ENCODE results near the gene RAB27B.

Gene RAB27B

GRCh38 chr18:54926593-54927325, 98.5 kb downstream of the RAB27B start:
- Mint-ChIP-seq H3K4me3 (no peak overlapping the region), H3K4me1 (peaks cover 7% of the 10 kb centered on the region), H3K27me3 (no peaks in the 10 kb centered on the region)

GRCh38 chr18:54928236-54928635, 100.0 kb downstream of the RAB27B start:
- H3K9me3 Mint-ChIP-seq: no peaks in the 10 kb centered on the region
- H3K36me3 Mint-ChIP-seq (ENCODE audit: low read depth): no peaks in the 10 kb centered on the region
- H3K4me1 Mint-ChIP-seq: peaks cover 7% of the 10 kb centered on the region
- no peak for DNase-seq
- H3K27me3 Mint-ChIP-seq: no peaks in the 10 kb centered on the region
- H3K27ac Mint-ChIP-seq: no peak overlapping the region
- H3K4me3 Mint-ChIP-seq: no peak overlapping the region
- no peak for ATAC-seq

More at GRCh38 chr18:54926593-54927325, 98.5 kb downstream of the RAB27B start:
- Mint-ChIP-seq H3K27ac (no peak overlapping the region), H3K36me3 (ENCODE audit: low read depth) (no peaks in the 10 kb centered on the region), H3K9me3 (no peaks in the 10 kb centered on the region)
- ATAC-seq (no peak), DNase-seq (no peak)

GRCh38 chr18:54931152-54931551, 102.9 kb downstream of the RAB27B start:
- ATAC-seq: no peak
- no peaks in the 10 kb centered on the region for H3K36me3 Mint-ChIP-seq (ENCODE audit: low read depth)

GRCh38 chr18:54932472-54932871, 104.2 kb downstream of the RAB27B start:
- no peaks in the 10 kb centered on the region for H3K4me1 Mint-ChIP-seq

More at GRCh38 chr18:54931152-54931551, 102.9 kb downstream of the RAB27B start:
- DNase-seq: no peak
- H3K4me1 Mint-ChIP-seq: no peaks in the 10 kb centered on the region
- H3K4me3 Mint-ChIP-seq: no peak overlapping the region
- H3K9me3 Mint-ChIP-seq: no peaks in the 10 kb centered on the region
- no peak overlapping the region for H3K27ac Mint-ChIP-seq
- no peaks in the 10 kb centered on the region for H3K27me3 Mint-ChIP-seq

DNA sequence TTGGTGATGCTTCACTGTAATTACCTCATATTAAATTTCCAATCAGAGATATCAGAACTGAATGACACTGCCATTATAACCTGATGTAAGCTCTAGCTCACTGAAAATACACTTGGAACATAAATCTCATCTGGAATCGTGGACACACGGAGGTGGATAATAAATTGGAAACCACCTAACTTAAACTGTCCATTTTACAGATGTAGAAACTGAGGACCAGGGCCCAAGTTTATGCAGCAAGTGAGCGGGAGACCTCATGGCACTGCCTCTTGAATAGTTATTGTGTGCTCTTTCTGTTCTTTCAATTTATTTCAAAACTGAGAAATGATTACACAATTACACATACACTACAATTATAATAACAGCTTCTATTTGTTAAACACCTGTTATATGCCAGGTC, 110.2 kb downstream of the RAB27B start:
- DNase-seq (no peak), ATAC-seq (no peak)
- no peaks in the 10 kb centered on the region for H3K27me3 Mint-ChIP-seq
- no peaks in the 10 kb centered on the region for H3K9me3 Mint-ChIP-seq
- H3K36me3 Mint-ChIP-seq (ENCODE audit: low read depth): no peaks in the 10 kb centered on the region
- no peaks in the 10 kb centered on the region for H3K4me1 Mint-ChIP-seq
- H3K27ac Mint-ChIP-seq: no peak overlapping the region
- H3K4me3 Mint-ChIP-seq: no peak overlapping the region

More at GRCh38 chr18:54932472-54932871, 104.2 kb downstream of the RAB27B start:
- Mint-ChIP-seq H3K27me3 (no peaks in the 10 kb centered on the region), H3K36me3 (ENCODE audit: low read depth) (no peaks in the 10 kb centered on the region), H3K9me3 (no peaks in the 10 kb centered on the region), H3K27ac (no peak overlapping the region), H3K4me3 (no peak overlapping the region)
- no peak for ATAC-seq
- no peak for DNase-seq

GRCh38 chr18:54939361-54939917, 111.2 kb downstream of the RAB27B start:
- ATAC-seq (no peak), DNase-seq (no peak)
- H3K4me1 Mint-ChIP-seq: no peaks in the 10 kb centered on the region
- H3K27me3 Mint-ChIP-seq: no peaks in the 10 kb centered on the region
- H3K36me3 Mint-ChIP-seq (ENCODE audit: low read depth): no peaks in the 10 kb centered on the region
- H3K9me3 Mint-ChIP-seq: no peaks in the 10 kb centered on the region
- H3K4me3 Mint-ChIP-seq: no peak overlapping the region
- no peak overlapping the region for H3K27ac Mint-ChIP-seq

GRCh38 chr18:54942144-54942543, 113.9 kb downstream of the RAB27B start:
- Mint-ChIP-seq H3K9me3 (no peaks in the 10 kb centered on the region), H3K4me1 (peaks cover 18% of the 10 kb centered on the region), H3K4me3 (no peak overlapping the region), H3K27ac (no peak overlapping the region), H3K27me3 (no peaks in the 10 kb centered on the region), H3K36me3 (ENCODE audit: low read depth) (no peaks in the 10 kb centered on the region)
- ATAC-seq: no peak
- no peak for DNase-seq

DNA sequence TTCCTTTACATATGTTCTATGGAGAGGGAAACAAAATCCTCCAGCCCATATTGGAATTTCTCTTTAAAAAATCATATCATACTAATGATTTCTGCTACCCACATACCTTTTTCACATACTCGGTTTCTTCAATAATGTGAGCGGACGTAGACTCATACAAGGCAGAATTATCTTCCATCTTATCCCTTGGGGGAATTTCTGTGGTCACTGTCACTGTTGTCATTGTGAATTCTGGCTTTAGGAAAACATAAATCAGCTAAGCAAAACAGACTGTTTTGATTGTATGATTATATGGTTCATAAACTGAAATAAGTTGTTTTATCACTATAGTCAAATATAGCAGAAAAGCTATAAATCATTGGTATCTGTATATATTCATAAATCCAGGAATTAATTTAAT, 114.3 kb downstream of the RAB27B start:
- Mint-ChIP-seq H3K4me1 (peaks cover 18% of the 10 kb centered on the region), H3K27ac (no peak overlapping the region), H3K36me3 (ENCODE audit: low read depth) (no peaks in the 10 kb centered on the region), H3K27me3 (no peaks in the 10 kb centered on the region), H3K4me3 (no peak overlapping the region), H3K9me3 (no peaks in the 10 kb centered on the region)
- ATAC-seq: no peak
- no peak for DNase-seq
